ENCODE results near the gene DHX30.

DHX30 gene

GRCh38 chr3:47888986-47889757 lies 86.2 kb downstream of the DHX30 start:
- TF ChIP-seq POLR2AphosphoS5 (IDR thresholded peaks at IDR 0.05; ENCODE audit: low read depth, low read length) (no peak), TAF1 (IDR thresholded peaks at IDR 0.05; ENCODE audit: borderline replicate concordance, insufficient read depth, low read length) (no peak), FOXP2 (optimal IDR thresholded peaks at IDR 0.05; ENCODE audit: borderline replicate concordance, extremely low read depth, extremely low read length, insufficient read depth) (no peak), REST (IDR thresholded peaks at IDR 0.05; ENCODE audit: insufficient read depth in 1 of 2, low read depth in 2 of 2, low read length in 2 of 2) (no peak), SIN3A (IDR thresholded peaks at IDR 0.05; ENCODE audit: borderline replicate concordance, insufficient read depth, low read length) (no peak)

GRCh38 chr3:47890126-47890827 lies 87.3 kb downstream of the DHX30 start:
- TF ChIP-seq FOXP2 (optimal IDR thresholded peaks at IDR 0.05; ENCODE audit: borderline replicate concordance, extremely low read depth, extremely low read length, insufficient read depth) (no peak), POLR2AphosphoS5 (IDR thresholded peaks at IDR 0.05; ENCODE audit: low read depth, low read length) (no peak), TAF1 (IDR thresholded peaks at IDR 0.05; ENCODE audit: borderline replicate concordance, insufficient read depth, low read length) (no peak), SIN3A (IDR thresholded peaks at IDR 0.05; ENCODE audit: borderline replicate concordance, insufficient read depth, low read length) (no peak), REST (IDR thresholded peaks at IDR 0.05; ENCODE audit: insufficient read depth in 1 of 2, low read depth in 2 of 2, low read length in 2 of 2) (no peak)

GRCh38 chr3:47890828-47891612 lies 88.1 kb downstream of the DHX30 start:
- no peak for TF ChIP-seq REST (IDR thresholded peaks at IDR 0.05; ENCODE audit: insufficient read depth in 1 of 2, low read depth in 2 of 2, low read length in 2 of 2)
- no peak for TF ChIP-seq FOXP2 (optimal IDR thresholded peaks at IDR 0.05; ENCODE audit: borderline replicate concordance, extremely low read depth, extremely low read length, insufficient read depth)
- no peak for TF ChIP-seq POLR2AphosphoS5 (IDR thresholded peaks at IDR 0.05; ENCODE audit: low read depth, low read length)
- TF ChIP-seq TAF1 (IDR thresholded peaks at IDR 0.05; ENCODE audit: borderline replicate concordance, insufficient read depth, low read length): no peak
- TF ChIP-seq SIN3A (IDR thresholded peaks at IDR 0.05; ENCODE audit: borderline replicate concordance, insufficient read depth, low read length): no peak

- no peak for TF ChIP-seq SIN3A (IDR thresholded peaks at IDR 0.05; ENCODE audit: borderline replicate concordance, insufficient read depth, low read length)
- TF ChIP-seq FOXP2 (optimal IDR thresholded peaks at IDR 0.05; ENCODE audit: borderline replicate concordance, extremely low read depth, extremely low read length, insufficient read depth): no peak
- no peak for TF ChIP-seq REST (IDR thresholded peaks at IDR 0.05; ENCODE audit: insufficient read depth in 1 of 2, low read depth in 2 of 2, low read length in 2 of 2)
- TF ChIP-seq POLR2AphosphoS5 (IDR thresholded peaks at IDR 0.05; ENCODE audit: low read depth, low read length): no peak
- TF ChIP-seq TAF1 (IDR thresholded peaks at IDR 0.05; ENCODE audit: borderline replicate concordance, insufficient read depth, low read length): no peak
Observed at GRCh38 chr3:47891613-47892005, 88.7 kb downstream of the DHX30 start.
